ENCODE data around the gene YPEL5. TPM values are rescaled to one million over a fixed set of nuclear protein-coding genes. Genes with fewer than 3 reads are reported as not detected.

The YPEL5 gene
- total RNA-seq, 1 donor from 2014 or later, result 27.8 TPM

- DNase-seq (ENCODE audit: low spot score), result no peak
- intact Hi-C loops (cut with micrococcal nuclease), result no loop called here
- no peaks in the 10 kb centered on the region for H3K9me3 Mint-ChIP-seq
These were observed 58.6 kb downstream of the YPEL5 start for GRCh38 chr2:30205456-30205855.

GRCh38 chr2:30206461-30207430 lies 59.9 kb downstream of the YPEL5 start:
- no peak for DNase-seq (ENCODE audit: low spot score)
- intact Hi-C loops (cut with micrococcal nuclease), result no loop called here
- Mint-ChIP-seq H3K36me3 (ENCODE audit: low read depth) (no peaks in the 10 kb centered on the region), H3K4me1 (ENCODE audit: low read depth) (peaks cover 14% of the 10 kb centered on the region), H3K4me3 (ENCODE audit: low read depth) (no peak overlapping the region), H3K9me3 (no peaks in the 10 kb centered on the region), H3K27me3 (ENCODE audit: low read depth) (peaks cover 4% of the 10 kb centered on the region), H3K27ac (no peak overlapping the region)

More at GRCh38 chr2:30205456-30205855, 58.6 kb downstream of the YPEL5 start:
- Mint-ChIP-seq H3K27ac (no peak overlapping the region), H3K4me3 (ENCODE audit: low read depth) (no peak overlapping the region), H3K36me3 (ENCODE audit: low read depth) (no peaks in the 10 kb centered on the region), H3K27me3 (ENCODE audit: low read depth) (peaks cover 4% of the 10 kb centered on the region), H3K4me1 (ENCODE audit: low read depth) (peaks cover 14% of the 10 kb centered on the region)

- no peak overlapping the region for H3K27ac Mint-ChIP-seq
- no peak overlapping the region for H3K4me3 Mint-ChIP-seq (ENCODE audit: low read depth)
These were observed 61.6 kb downstream of the YPEL5 start for GRCh38 chr2:30208453-30208852.

GRCh38 chr2:30209227-30209626 lies 62.4 kb downstream of the YPEL5 start:
- DNase-seq (ENCODE audit: low spot score), result no peak
- H3K27ac Mint-ChIP-seq, result peak overlapping the region; percentile 34
- no peaks in the 10 kb centered on the region for H3K36me3 Mint-ChIP-seq (ENCODE audit: low read depth)
- intact Hi-C loops (cut with micrococcal nuclease), result loop anchor here (2.0 kb wide), 1 partner anchor 44 kb away; no protein-coding TSS in a partner anchor
- H3K4me1 Mint-ChIP-seq (ENCODE audit: low read depth), result peaks cover 14% of the 10 kb centered on the region
- no peaks in the 10 kb centered on the region for H3K9me3 Mint-ChIP-seq
- H3K27me3 Mint-ChIP-seq (ENCODE audit: low read depth), result peaks cover 10% of the 10 kb centered on the region
- H3K4me3 Mint-ChIP-seq (ENCODE audit: low read depth), result no peak overlapping the region

More at GRCh38 chr2:30208453-30208852, 61.6 kb downstream of the YPEL5 start:
- peaks cover 10% of the 10 kb centered on the region for H3K27me3 Mint-ChIP-seq (ENCODE audit: low read depth)
- peaks cover 14% of the 10 kb centered on the region for H3K4me1 Mint-ChIP-seq (ENCODE audit: low read depth)
- intact Hi-C loops (cut with micrococcal nuclease), result loop anchor here (1.0 to 2.0 kb wide), 3 partner anchors 44 to 503 kb away; no protein-coding TSS in a partner anchor
- H3K36me3 Mint-ChIP-seq (ENCODE audit: low read depth), result no peaks in the 10 kb centered on the region
- DNase-seq (ENCODE audit: low spot score), result no peak
- H3K9me3 Mint-ChIP-seq, result no peaks in the 10 kb centered on the region

Other genes with a start within 250 kb of the YPEL5 start
- gene ALK, start 225.4 kb upstream of the YPEL5 start, total RNA-seq, result not detected in 2 replicates
- gene LBH, start 84.5 kb downstream of the YPEL5 start, total RNA-seq, result 60.8 and 61.1 TPM in 2 replicates